CD4-positive, alpha-beta memory T cell (primary cell): Measurements from ENCODE around the gene RHOJ. TPM values are rescaled to one million over a fixed set of nuclear protein-coding genes. Genes with fewer than 3 reads are reported as not detected.

Experiments
- CTCF ChIA-PET: fragments of 350-600 bp; sonication (Branson Sonifier 250); formaldehyde crosslinking; loops from one replicate; lab custom pipeline; 2021; ENCODE audit warnings: inconsistent platforms; ENCODE audit not compliant: partially characterized antibody; lab: Charles Lee
- POLR2A ChIA-PET: fragments of 350-600 bp; sonication (Branson Sonifier 250); formaldehyde crosslinking; loops from one replicate; lab custom pipeline; 2021; ENCODE audit not compliant: partially characterized antibody; lab: Charles Lee
- DNase-seq, 5 donors: peaks; one replicate each; pipeline versions ENCODE4 v3.0.0 to v3.0.0-alpha.2; 2020 to 2022; ENCODE audit warnings: mixed read lengths in 1 of 5
- H3K27ac ChIP-seq: one replicate; pipeline ENCODE4 v1.7.0; 2013; ENCODE audit warnings: low read depth, low read length
- H3K27me3 ChIP-seq: 2 replicates; pipeline ENCODE4 v1.7.0; 2013; ENCODE audit warnings: mild to moderate bottlenecking, low read length, moderate library complexity; ENCODE audit not compliant: insufficient read depth
- H3K36me3 ChIP-seq: 2 replicates; pipeline ENCODE4 v1.7.0; 2013; ENCODE audit warnings: mild to moderate bottlenecking, low read length, moderate library complexity; ENCODE audit not compliant: insufficient read depth
- H3K4me1 ChIP-seq: 2 replicates; pipeline ENCODE4 v1.7.0; 2013; ENCODE audit warnings: mild to moderate bottlenecking, low read length, moderate library complexity; ENCODE audit not compliant: insufficient read depth
- H3K4me3 ChIP-seq, 2 donors: one replicate each; pipeline ENCODE4 v1.7.0; 2013; ENCODE audit warnings: low read length in 2 of 2, mild to moderate bottlenecking in 1 of 2
- H3K9me3 ChIP-seq, 2 donors: one replicate each; pipeline ENCODE4 v1.7.0; 2013; ENCODE audit warnings: low read length in 2 of 2, control low read depth in 1 of 2; ENCODE audit not compliant: control insufficient read depth in 1 of 2
- H3K27ac Mint-ChIP-seq, 7 donors: one replicate each; pipeline ENCODE4 v1.8.0; 2020 to 2021; ENCODE audit warnings: mixed read lengths in 7 of 7, mild to moderate bottlenecking in 6 of 7, inconsistent platforms in 3 of 7, moderate library complexity in 3 of 7
- H3K27me3 Mint-ChIP-seq, 2 donors: one replicate each; pipeline ENCODE4 v1.8.0; 2020 to 2021; ENCODE audit warnings: mixed read lengths in 2 of 2
- H3K36me3 Mint-ChIP-seq, 2 donors: one replicate each; pipeline ENCODE4 v1.8.0; 2020 to 2021; ENCODE audit warnings: mixed read lengths in 2 of 2, inconsistent platforms in 1 of 2, mild to moderate bottlenecking in 1 of 2
- H3K4me1 Mint-ChIP-seq, 4 donors: one replicate each; pipeline ENCODE4 v1.8.0; 2020 to 2021; ENCODE audit warnings: mixed read lengths in 4 of 4, mild to moderate bottlenecking in 1 of 4
- H3K4me3 Mint-ChIP-seq, 8 donors: one replicate each; pipeline ENCODE4 v1.8.0; 2020 to 2021; ENCODE audit warnings: mixed read lengths in 8 of 8, mild to moderate bottlenecking in 7 of 8, moderate library complexity in 6 of 8, inconsistent platforms in 3 of 8
- H3K9me3 Mint-ChIP-seq, 8 donors: one replicate each; pipeline ENCODE4 v1.8.0; 2020 to 2021; ENCODE audit warnings: mixed read lengths in 8 of 8, mild to moderate bottlenecking in 5 of 8, inconsistent platforms in 3 of 8, moderate library complexity in 1 of 8
- intact Hi-C: fragments of 100-400 bp; cut with micrococcal nuclease; formaldehyde crosslinking; loops from one replicate; pipeline ENCODE4 v1.15.1; 2023
- polyA plus RNA-seq, 2 donors: library from polyadenylated mRNA; unstranded; fragments of 300-500 nt; fragmentation: Illumina TruSeq; gene quantifications; one replicate each; pipeline ENCODE4 v1.2.3, GENCODE V29; 2021
- total RNA-seq, 2 experiments: library from RNA; stranded (reverse); gene quantifications; one replicate each; pipeline ENCODE4 v1.2.3, GENCODE V29; 2021

RHOJ gene
- total and polyA plus RNA-seq, 4 experiments from 2014 or later, result not detected

DNA sequence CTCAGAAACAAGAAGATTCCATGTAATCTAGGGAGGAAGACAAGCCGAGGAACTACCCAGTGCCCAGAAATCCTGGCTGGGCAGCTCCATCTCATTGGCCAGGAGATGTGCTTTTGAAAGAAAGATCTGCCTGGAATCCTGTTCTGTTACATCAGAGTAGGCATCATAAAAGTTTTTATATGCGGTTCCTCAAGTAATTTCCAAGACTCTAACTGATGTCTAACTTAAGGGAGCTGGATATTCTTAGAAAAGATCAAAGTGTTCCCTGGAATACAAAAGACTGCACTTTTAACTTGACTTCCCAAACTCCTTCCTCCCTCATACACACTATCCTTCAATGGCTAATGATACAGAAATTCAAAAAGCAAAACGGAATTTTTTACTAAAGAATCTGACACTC is 16.3 kb downstream of the RHOJ start:
- Mint-ChIP-seq H3K4me3 (no peak overlapping the region), H3K27me3 (peaks cover 5 to 16% of the 10 kb centered on the region in 2 donors), H3K9me3 (peaks cover 0 to 2% (median 2%) of the 10 kb centered on the region in 8 donors), H3K4me1 (no peaks in the 10 kb centered on the region), H3K36me3 (no peaks in the 10 kb centered on the region), H3K27ac (no peak overlapping the region)
- Histone ChIP-seq H3K4me3 (no peak overlapping the region), H3K9me3 (no peaks in the 10 kb centered on the region), H3K4me1 (no peaks in the 10 kb centered on the region), H3K36me3 (no peaks in the 10 kb centered on the region), H3K27ac (no peak overlapping the region), H3K27me3 (no peaks in the 10 kb centered on the region)
- ChIA-PET POLR2A (no interaction called here), CTCF (no interaction called here)
- no peak for DNase-seq
- intact Hi-C loops, result no loop called here

GRCh38 chr14:63223596-63223995 is 19.4 kb downstream of the RHOJ start:
- no peaks in the 10 kb centered on the region for H3K9me3 ChIP-seq
- no peaks in the 10 kb centered on the region for H3K4me1 Mint-ChIP-seq
- H3K27me3 ChIP-seq, result no peaks in the 10 kb centered on the region
- no peaks in the 10 kb centered on the region for H3K36me3 Mint-ChIP-seq
- no peak overlapping the region for H3K27ac ChIP-seq
- DNase-seq, result no peak
- no peak overlapping the region for H3K4me3 Mint-ChIP-seq
- peaks cover 0 to 2% (median 2%) of the 10 kb centered on the region in 8 donors for H3K9me3 Mint-ChIP-seq
- H3K36me3 ChIP-seq, result no peaks in the 10 kb centered on the region
- H3K4me1 ChIP-seq, result no peaks in the 10 kb centered on the region
- intact Hi-C loops, result no loop called here
- ChIA-PET POLR2A (no interaction called here), CTCF (no interaction called here)
- H3K27me3 Mint-ChIP-seq, result peaks cover 5 to 17% of the 10 kb centered on the region in 2 donors
- H3K4me3 ChIP-seq, result no peak overlapping the region
- no peak overlapping the region for H3K27ac Mint-ChIP-seq

DNA sequence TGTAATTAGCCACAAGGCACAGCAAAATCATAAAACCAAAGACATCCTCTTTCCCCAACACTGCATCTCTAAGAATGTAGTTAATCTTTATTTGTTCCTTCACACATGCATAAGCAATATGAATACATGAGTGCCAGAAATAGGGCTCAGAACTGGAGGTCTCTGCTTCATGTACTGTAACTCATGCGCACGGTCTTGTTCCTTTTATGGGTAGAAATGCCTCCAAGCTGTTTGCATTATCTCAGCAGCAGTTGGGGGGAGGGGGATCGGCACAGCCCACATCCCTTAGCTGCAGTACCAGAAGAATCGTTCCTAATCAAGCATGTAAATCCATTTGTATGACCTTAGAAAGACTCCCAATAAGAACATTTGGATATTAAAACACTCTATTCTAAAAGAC is 20.0 kb downstream of the RHOJ start:
- H3K27ac ChIP-seq, result no peak overlapping the region
- Mint-ChIP-seq H3K4me1 (no peaks in the 10 kb centered on the region), H3K4me3 (no peak overlapping the region), H3K27me3 (peaks cover 5 to 15% of the 10 kb centered on the region in 2 donors), H3K27ac (no peak overlapping the region), H3K36me3 (no peaks in the 10 kb centered on the region), H3K9me3 (peaks cover 0 to 2% (median under 1%) of the 10 kb centered on the region in 8 donors)
- ChIA-PET CTCF (no interaction called here), POLR2A (no interaction called here)
- H3K36me3 ChIP-seq, result no peaks in the 10 kb centered on the region
- no peaks in the 10 kb centered on the region for H3K9me3 ChIP-seq
- intact Hi-C loops, result no loop called here
- DNase-seq, result no peak
- no peaks in the 10 kb centered on the region for H3K4me1 ChIP-seq
- H3K27me3 ChIP-seq, result no peaks in the 10 kb centered on the region
- no peak overlapping the region for H3K4me3 ChIP-seq

DNA sequence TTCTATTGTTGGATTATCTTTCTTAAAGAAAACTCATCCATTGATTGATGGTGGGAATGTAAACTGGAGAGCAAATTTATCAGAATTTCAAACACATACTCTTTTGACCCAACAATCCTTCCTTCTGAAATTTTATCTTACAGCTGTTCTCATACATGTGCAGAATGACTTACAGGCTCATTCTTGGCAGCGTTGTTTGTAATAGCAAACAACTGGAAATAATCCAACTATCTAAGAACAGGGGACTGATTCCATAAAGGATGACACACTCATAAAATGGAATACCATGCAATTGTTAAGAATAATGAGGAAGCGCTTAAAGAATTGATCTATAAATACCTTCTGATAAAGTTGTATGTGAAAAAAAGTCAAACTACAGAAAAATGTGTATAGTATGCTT is 24.0 kb downstream of the RHOJ start:
- H3K9me3 ChIP-seq, result no peaks in the 10 kb centered on the region
- no peak overlapping the region for H3K27ac Mint-ChIP-seq
- H3K27me3 ChIP-seq, result no peaks in the 10 kb centered on the region
- DNase-seq, result no peak
- H3K4me1 ChIP-seq, result no peaks in the 10 kb centered on the region
- H3K27me3 Mint-ChIP-seq, result peaks cover 4 to 13% of the 10 kb centered on the region in 2 donors
- H3K4me3 Mint-ChIP-seq, result no peak overlapping the region
- no peaks in the 10 kb centered on the region for H3K36me3 Mint-ChIP-seq
- H3K27ac ChIP-seq, result no peak overlapping the region
- H3K4me3 ChIP-seq, result no peak overlapping the region
- no peaks in the 10 kb centered on the region for H3K36me3 ChIP-seq
- ChIA-PET CTCF (no interaction called here), POLR2A (no interaction called here)
- no peaks in the 10 kb centered on the region for H3K4me1 Mint-ChIP-seq
- intact Hi-C loops, result no loop called here
- H3K9me3 Mint-ChIP-seq, result peaks cover 0 to 2% (median 0%) of the 10 kb centered on the region in 8 donors

DNA sequence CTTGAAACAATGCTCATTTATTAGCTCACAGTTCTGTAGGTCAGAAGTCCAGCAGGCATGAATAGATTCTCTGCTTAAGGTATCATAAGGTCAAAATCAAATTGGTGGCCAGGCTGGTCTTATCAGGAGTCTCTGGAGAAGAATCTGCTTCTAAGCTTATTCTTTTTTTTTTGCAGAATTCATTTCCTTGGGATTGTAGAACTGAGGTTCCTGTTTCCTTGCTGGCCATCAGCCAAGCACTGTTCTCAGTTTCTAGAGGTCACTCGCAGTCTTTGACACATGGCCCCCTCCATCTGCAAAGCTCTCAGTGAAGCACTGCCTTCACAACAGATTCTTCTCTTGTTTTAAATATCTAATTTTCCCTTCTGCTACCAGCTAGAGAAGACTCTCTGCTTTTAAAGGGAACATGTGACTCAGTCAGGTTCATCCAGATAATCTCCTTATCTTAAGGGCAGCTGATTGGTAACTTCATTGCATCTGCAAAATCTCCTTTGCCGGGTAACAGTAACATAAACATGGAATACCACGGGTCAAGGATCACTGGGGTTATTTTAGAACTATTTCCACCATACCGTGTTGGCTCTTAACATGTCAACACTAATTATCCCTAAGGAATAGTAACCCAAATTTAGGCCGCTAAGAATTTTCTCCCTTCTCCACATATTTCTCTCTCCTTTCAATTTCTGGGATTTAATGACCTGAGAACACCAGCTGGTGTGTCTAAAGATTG is 25.3 kb downstream of the RHOJ start:
- peaks cover 7 to 10% of the 10 kb centered on the region in 2 donors for H3K27me3 Mint-ChIP-seq
- H3K27ac Mint-ChIP-seq, result no peak overlapping the region
- no peak overlapping the region for H3K4me3 Mint-ChIP-seq
- Histone ChIP-seq H3K27me3 (no peaks in the 10 kb centered on the region), H3K9me3 (no peaks in the 10 kb centered on the region), H3K4me3 (no peak overlapping the region), H3K4me1 (no peaks in the 10 kb centered on the region), H3K27ac (no peak overlapping the region), H3K36me3 (no peaks in the 10 kb centered on the region)
- CTCF ChIA-PET, result no interaction called here
- intact Hi-C loops, result no loop called here
- no peak for DNase-seq
- POLR2A ChIA-PET, result no interaction called here
- H3K36me3 Mint-ChIP-seq, result no peaks in the 10 kb centered on the region
- no peaks in the 10 kb centered on the region for H3K4me1 Mint-ChIP-seq
- H3K9me3 Mint-ChIP-seq, result peaks cover 0 to 2% (median 0%) of the 10 kb centered on the region in 8 donors

- intact Hi-C loops, result no loop called here
- POLR2A ChIA-PET, result no interaction called here
- Histone ChIP-seq H3K4me1 (no peaks in the 10 kb centered on the region), H3K27me3 (no peaks in the 10 kb centered on the region), H3K27ac (no peak overlapping the region), H3K9me3 (no peaks in the 10 kb centered on the region), H3K36me3 (no peaks in the 10 kb centered on the region), H3K4me3 (no peak overlapping the region)
- peaks cover 5 to 7% of the 10 kb centered on the region in 2 donors for H3K27me3 Mint-ChIP-seq
- peaks cover 0 to 4% (median 0%) of the 10 kb centered on the region in 8 donors for H3K9me3 Mint-ChIP-seq
- no peaks in the 10 kb centered on the region for H3K4me1 Mint-ChIP-seq
- no peak for DNase-seq
- H3K36me3 Mint-ChIP-seq, result no peaks in the 10 kb centered on the region
- no peak overlapping the region for H3K4me3 Mint-ChIP-seq
- no peak overlapping the region for H3K27ac Mint-ChIP-seq
- CTCF ChIA-PET, result no interaction called here
Observed at GRCh38 chr14:63231766-63232165, 27.5 kb downstream of the RHOJ start.

- H3K4me3 ChIP-seq, result no peak overlapping the region
- Mint-ChIP-seq H3K27ac (no peak overlapping the region), H3K4me1 (no peaks in the 10 kb centered on the region), H3K9me3 (peaks cover 0 to 2% (median 0%) of the 10 kb centered on the region in 8 donors), H3K36me3 (no peaks in the 10 kb centered on the region), H3K27me3 (peaks cover 5 to 8% of the 10 kb centered on the region in 2 donors), H3K4me3 (no peak overlapping the region)
- no peak for DNase-seq
- no peak overlapping the region for H3K27ac ChIP-seq
- POLR2A ChIA-PET, result no interaction called here
- H3K9me3 ChIP-seq, result no peaks in the 10 kb centered on the region
- no peaks in the 10 kb centered on the region for H3K4me1 ChIP-seq
- H3K27me3 ChIP-seq, result no peaks in the 10 kb centered on the region
- intact Hi-C loops, result no loop called here
- CTCF ChIA-PET, result no interaction called here
- H3K36me3 ChIP-seq, result no peaks in the 10 kb centered on the region
Observed at GRCh38 chr14:63237791-63238190, 33.5 kb downstream of the RHOJ start.
